Activated T-helper 2 cell treated with anti-CD3 and anti-CD28 coated beads, Interferon-gamma antibody, Interleukin-2, Interleukin-4, amounts not matched to agents 10 μg/mL and 5 μg/mL and 100 μg/mL, durations not matched to agents 14 hours and 24 hours and 36 hours (primary cell): ENCODE measurements around the gene ATL2. TPM values are rescaled to one million over a fixed set of nuclear protein-coding genes. Genes with fewer than 3 reads are reported as not detected.
"Not testable (repeated sequence)": the region's sequence is repeated elsewhere in the genome, so short reads cannot be mapped to it uniquely, and the experiment has no call there.

ENCODE experiments used
- DNase-seq: peaks from one replicate; pipeline ENCODE4 v3.0.0; 2021; ENCODE audit warnings: low spot score
- H3K27ac Mint-ChIP-seq: one replicate; pipeline ENCODE4 v1.8.0; 2021; ENCODE audit warnings: mixed read lengths
- H3K27me3 Mint-ChIP-seq: one replicate; pipeline ENCODE4 v1.8.0; 2021; ENCODE audit warnings: low read depth, mixed read lengths
- H3K36me3 Mint-ChIP-seq: one replicate; pipeline ENCODE4 v1.8.0; 2021; ENCODE audit warnings: low read depth, mixed read lengths
- H3K4me1 Mint-ChIP-seq: one replicate; pipeline ENCODE4 v1.8.0; 2021; ENCODE audit warnings: low read depth, mixed read lengths
- H3K4me3 Mint-ChIP-seq: one replicate; pipeline ENCODE4 v1.8.0; 2021; ENCODE audit warnings: low read depth, mild to moderate bottlenecking, moderate library complexity, mixed read lengths
- H3K9me3 Mint-ChIP-seq: one replicate; pipeline ENCODE4 v1.8.0; 2021; ENCODE audit warnings: mixed read lengths
- intact Hi-C: fragments of 100-400 bp; cut with micrococcal nuclease; formaldehyde crosslinking; loops from one replicate; pipeline ENCODE4 v1.15.1; 2023
- total RNA-seq: library from RNA; stranded (reverse); gene quantifications from 2 replicates; pipeline ENCODE4 v1.2.3, GENCODE V29; 2022

Gene ATL2
- total RNA-seq, 1 donor from 2014 or later = 57.1 TPM

DNA sequence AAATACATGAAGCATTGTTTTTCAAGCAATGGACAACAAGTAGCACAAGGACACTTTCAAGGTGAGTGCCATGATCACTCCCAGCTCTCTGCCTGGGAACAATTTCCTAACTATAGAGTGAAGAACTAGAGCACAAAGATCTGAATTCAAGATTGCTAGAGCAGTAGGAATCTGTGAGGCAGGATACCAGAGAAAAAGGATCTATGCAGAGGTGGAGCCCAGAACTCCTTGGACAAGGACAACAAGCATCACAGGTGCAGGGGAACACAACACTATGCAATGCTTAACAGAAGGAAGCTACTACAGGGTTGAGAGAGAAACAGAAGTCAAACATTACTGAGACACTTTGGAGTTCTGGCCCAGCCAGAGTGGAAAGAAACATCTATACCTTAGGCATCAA lies 24.7 kb downstream of the ATL2 start:
- Mint-ChIP-seq H3K9me3 (peaks cover 8% of the 10 kb centered on the region), H3K4me1 (peaks cover 14% of the 10 kb centered on the region), H3K4me3 (no peak overlapping the region), H3K27me3 (no peaks in the 10 kb centered on the region), H3K36me3 (peaks cover 34% of the 10 kb centered on the region), H3K27ac (no peak overlapping the region)
- no peak for DNase-seq
- intact Hi-C loops = no loop called here

DNA sequence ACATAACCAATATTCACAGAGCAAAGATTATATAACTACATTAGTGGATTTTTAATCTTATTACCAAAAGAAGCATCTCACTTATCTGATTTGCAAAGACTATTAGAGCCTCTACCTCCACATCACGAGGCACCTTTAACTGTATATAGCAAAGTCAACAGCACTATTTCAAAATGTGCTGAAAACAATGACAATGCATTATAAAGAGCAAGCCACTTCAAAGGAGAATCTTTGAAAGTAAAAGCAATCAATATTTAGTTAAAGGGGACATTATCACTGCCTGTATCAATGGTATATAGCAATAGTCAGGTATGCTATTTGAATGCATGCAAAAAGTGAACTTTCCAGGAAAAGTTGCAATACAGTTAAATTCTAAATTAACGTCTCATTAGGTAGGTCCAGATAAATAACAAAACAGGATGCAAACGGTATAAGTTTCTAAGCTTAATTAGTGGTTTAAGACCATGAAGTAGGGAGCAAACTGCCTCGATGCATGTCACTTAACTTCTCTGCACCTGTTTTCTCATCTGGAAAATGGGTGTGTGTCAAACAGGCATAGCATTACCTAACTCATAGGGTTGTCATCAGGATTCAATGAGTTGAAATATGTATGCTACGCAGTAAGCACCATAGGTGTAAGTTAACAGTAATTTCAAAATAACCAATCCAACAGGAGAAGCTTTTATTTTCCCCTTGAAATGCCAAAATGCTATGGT lies 31.6 kb downstream of the ATL2 start:
- Mint-ChIP-seq H3K4me1 (peaks cover 5% of the 10 kb centered on the region), H3K27me3 (no peaks in the 10 kb centered on the region), H3K27ac (no peak overlapping the region), H3K9me3 (peaks cover 12% of the 10 kb centered on the region), H3K4me3 (no peak overlapping the region), H3K36me3 (peaks cover 44% of the 10 kb centered on the region)
- intact Hi-C loops = no loop called here
- DNase-seq = no peak

DNA sequence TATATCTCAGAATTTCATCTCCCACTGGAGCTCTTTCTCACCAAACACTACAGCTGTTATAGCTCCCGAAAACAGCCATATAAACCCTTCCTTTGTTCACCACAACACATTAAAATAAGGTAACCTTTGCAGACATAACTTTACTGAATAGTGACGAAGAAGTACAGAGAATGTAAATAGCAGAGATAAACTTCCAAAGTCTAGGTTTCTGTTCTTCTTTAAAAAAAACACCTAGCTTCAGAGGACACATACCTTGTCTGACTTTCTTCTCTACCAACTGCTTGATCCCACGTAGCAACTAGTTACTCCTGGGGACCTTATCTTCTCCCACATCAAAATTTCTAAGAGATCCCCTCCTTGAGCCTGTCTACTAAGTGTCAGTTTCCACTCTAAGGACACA lies 32.3 kb downstream of the ATL2 start:
- no peak for DNase-seq
- Mint-ChIP-seq H3K27me3 (no peaks in the 10 kb centered on the region), H3K4me1 (peaks cover 2% of the 10 kb centered on the region), H3K36me3 (peaks cover 42% of the 10 kb centered on the region), H3K4me3 (no peak overlapping the region), H3K9me3 (peaks cover 7% of the 10 kb centered on the region), H3K27ac (no peak overlapping the region)
- intact Hi-C loops = no loop called here

DNA sequence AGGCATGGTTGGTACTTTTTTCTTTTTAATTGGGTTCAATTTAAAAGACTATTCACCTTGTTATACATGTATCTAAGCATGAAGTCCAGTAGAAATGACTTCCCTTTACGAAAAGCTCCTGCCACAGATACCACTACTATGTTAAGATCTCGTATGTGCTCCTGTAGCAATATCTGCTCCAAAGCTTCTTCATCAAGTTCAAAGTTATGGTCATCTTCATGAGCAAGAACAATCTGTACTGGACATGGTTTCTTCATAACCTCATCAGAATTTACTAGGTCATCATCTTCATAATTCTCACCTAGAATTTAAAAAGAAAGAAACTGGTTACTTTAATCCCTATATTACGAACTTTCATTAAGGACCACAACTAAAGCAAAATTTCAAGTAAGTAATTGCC lies 33.9 kb downstream of the ATL2 start:
- H3K27me3 Mint-ChIP-seq = no peaks in the 10 kb centered on the region
- peaks cover 7% of the 10 kb centered on the region for H3K9me3 Mint-ChIP-seq
- intact Hi-C loops = no loop called here
- H3K4me1 Mint-ChIP-seq = peaks cover 2% of the 10 kb centered on the region
- H3K27ac Mint-ChIP-seq = no peak overlapping the region
- H3K4me3 Mint-ChIP-seq = no peak overlapping the region
- no peak for DNase-seq
- peaks cover 53% of the 10 kb centered on the region for H3K36me3 Mint-ChIP-seq

DNA sequence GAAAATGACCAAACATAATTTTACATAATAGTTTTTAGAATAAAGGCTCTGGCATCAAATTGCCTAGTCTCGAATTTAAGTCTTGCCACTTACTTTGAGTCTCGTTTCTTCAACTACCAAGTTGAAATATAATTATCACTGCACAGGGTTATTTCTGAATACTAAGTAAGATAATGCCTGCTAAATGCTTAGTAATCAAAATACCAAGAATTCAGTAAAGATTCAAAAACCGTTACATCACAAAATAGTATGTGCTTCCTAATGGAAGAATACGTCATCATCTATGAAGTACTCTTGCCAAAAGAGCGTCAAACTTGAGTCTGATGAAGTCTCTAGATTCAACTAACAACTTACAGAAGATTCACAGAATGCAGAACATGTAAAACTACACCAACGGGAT lies 40.5 kb downstream of the ATL2 start:
- H3K27me3 Mint-ChIP-seq = no peaks in the 10 kb centered on the region
- intact Hi-C loops = no loop called here

DNA sequence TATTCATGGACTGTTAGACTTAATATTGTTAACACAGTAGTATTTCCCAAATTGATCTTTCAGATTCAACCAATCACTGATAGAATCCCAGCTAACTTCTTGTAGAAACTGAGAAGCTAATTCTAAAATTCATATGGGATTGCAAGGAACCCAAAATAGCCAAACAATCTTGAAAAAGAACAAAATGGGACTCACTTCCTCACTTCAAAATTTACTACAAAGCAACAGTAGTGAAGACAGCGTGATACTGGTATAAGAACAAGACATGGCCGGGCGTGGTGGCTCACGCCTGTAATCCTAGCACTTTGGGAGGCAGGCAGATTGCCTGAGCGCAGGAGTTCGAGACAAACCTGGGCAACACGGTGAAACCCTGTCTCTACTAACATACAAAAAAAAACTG lies 46.3 kb downstream of the ATL2 start:
- H3K4me3 Mint-ChIP-seq = no peak overlapping the region
- no peaks in the 10 kb centered on the region for H3K27me3 Mint-ChIP-seq
- H3K9me3 Mint-ChIP-seq = peaks cover 18% of the 10 kb centered on the region
- no peak for DNase-seq
- H3K4me1 Mint-ChIP-seq = peaks cover 4% of the 10 kb centered on the region
- intact Hi-C loops = no loop called here
- H3K27ac Mint-ChIP-seq = no peak overlapping the region
- H3K36me3 Mint-ChIP-seq = peaks cover 70% of the 10 kb centered on the region

More for the DNA sequence above, 40.5 kb downstream of the ATL2 start:
- Mint-ChIP-seq H3K4me1 (no peaks in the 10 kb centered on the region), H3K9me3 (no peaks in the 10 kb centered on the region), H3K36me3 (peaks cover 64% of the 10 kb centered on the region), H3K27ac (no peak overlapping the region), H3K4me3 (no peak overlapping the region)
- no peak for DNase-seq

DNA sequence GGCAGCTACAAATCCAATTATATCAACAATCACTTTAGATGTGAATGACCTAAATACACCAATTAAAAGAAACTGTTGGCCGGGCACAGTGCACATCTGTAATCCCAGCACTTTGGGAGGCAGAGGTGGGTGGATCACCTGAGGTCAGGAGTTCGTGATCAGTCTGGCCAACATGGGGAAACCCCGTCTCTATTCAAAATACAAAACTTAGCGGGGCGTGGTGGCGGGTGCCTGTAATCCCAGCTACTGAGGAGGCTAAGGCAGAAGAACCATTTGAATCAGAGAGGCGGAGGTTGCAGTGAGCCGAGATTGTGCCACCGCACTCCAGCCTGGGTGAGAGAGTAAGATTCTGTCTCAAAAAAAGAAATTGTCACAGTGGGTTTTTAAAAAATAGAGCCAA lies 49.5 kb downstream of the ATL2 start:
- H3K4me3 Mint-ChIP-seq = no peak overlapping the region
- peaks cover 18% of the 10 kb centered on the region for H3K9me3 Mint-ChIP-seq
- H3K27me3 Mint-ChIP-seq = no peaks in the 10 kb centered on the region
- peaks cover 13% of the 10 kb centered on the region for H3K4me1 Mint-ChIP-seq
- H3K27ac Mint-ChIP-seq = no peak overlapping the region
- no peak for DNase-seq
- intact Hi-C loops = no loop called here
- peaks cover 63% of the 10 kb centered on the region for H3K36me3 Mint-ChIP-seq

DNA sequence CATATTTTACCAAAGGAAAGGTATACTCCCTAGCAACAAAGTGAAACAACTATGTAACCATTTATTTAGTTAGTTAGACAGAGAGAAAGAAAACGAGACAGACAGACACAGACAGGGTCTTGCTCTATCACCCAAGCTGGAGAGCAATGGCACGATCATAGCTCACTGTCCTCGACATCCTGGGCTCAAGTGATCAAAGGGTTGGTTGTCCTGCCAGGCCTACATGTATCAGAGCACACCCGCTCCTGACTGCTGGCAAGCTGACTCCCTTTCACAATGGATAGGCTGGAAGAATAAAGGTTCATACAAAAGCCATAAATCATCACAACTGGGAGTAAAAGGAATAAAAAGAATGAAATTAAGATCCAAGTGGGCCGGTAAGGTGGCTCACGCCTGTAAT lies 53.5 kb downstream of the ATL2 start:
- peaks cover 14% of the 10 kb centered on the region for H3K4me1 Mint-ChIP-seq
- H3K27me3 Mint-ChIP-seq = no peaks in the 10 kb centered on the region
- intact Hi-C loops = no loop called here
- peaks cover 1% of the 10 kb centered on the region for H3K9me3 Mint-ChIP-seq
- DNase-seq = no peak
- no peak overlapping the region for H3K27ac Mint-ChIP-seq
- H3K4me3 Mint-ChIP-seq = no peak overlapping the region
- H3K36me3 Mint-ChIP-seq = peaks cover 47% of the 10 kb centered on the region

DNA sequence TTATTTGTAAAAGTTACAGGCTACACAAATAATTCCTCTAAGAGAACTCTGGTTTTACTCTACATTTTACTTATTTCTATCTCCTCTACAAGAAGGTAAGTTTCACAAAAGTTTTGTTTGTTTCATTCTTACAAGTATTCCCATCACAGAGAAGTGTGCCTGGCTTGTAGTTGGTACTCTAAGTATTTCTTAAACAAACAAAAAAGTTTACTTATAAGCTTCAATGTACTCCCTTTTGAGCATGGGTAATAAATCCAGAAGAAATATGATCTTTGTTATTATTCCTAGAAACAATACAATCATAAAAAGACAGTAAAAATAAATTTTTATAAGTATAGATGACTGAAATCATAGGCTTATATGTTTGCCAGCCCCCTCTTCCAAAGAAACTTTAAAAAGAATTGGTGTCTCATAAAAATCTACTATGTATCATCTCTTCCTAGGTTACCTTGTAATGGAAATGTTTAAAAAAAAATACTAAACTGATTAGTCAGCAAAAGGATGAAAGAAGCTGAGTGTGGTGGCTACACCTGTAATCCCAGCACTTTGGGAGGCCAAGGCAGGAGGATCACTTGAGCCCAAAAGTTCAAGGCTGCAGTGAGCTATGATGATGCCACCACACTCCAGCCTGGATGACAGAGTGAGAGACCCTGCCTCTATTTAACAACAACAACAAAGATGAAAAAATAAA lies 54.7 kb downstream of the ATL2 start:
- no peak overlapping the region for H3K27ac Mint-ChIP-seq
- DNase-seq = no peak
- H3K36me3 Mint-ChIP-seq = peaks cover 44% of the 10 kb centered on the region
- H3K9me3 Mint-ChIP-seq = no peaks in the 10 kb centered on the region
- H3K27me3 Mint-ChIP-seq = no peaks in the 10 kb centered on the region
- intact Hi-C loops = no loop called here
- no peak overlapping the region for H3K4me3 Mint-ChIP-seq
- peaks cover 15% of the 10 kb centered on the region for H3K4me1 Mint-ChIP-seq

DNA sequence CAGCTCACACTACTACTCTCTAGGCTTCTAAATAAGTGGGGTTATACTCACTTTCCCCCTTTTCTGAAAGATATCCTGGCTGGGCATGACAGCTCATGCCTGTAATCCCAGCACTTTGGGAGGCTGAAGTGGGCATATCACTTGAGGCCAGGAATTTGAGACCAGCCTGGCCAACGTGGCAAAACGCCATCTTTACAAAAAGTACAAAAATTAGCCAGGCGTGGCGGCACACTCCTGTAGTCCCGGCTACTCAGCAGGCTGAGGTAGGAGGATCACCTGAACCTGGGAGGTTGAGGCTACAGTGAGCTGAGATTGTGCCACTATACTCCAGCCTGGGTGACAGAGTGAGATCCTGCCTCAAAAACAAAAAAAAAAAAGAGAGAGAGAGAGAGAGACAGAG lies 57.8 kb downstream of the ATL2 start:
- H3K4me3 Mint-ChIP-seq, H3K27me3 Mint-ChIP-seq, H3K27ac Mint-ChIP-seq, DNase-seq, H3K9me3 Mint-ChIP-seq: not testable (repeated sequence)
- intact Hi-C loops = loop anchor here (5.0 to 10.0 kb wide), 2 partner anchors 263 to 406 kb away; no protein-coding TSS in a partner anchor
- Mint-ChIP-seq H3K4me1 (peaks cover 24% of the 10 kb centered on the region), H3K36me3 (peaks cover 49% of the 10 kb centered on the region)

DNA sequence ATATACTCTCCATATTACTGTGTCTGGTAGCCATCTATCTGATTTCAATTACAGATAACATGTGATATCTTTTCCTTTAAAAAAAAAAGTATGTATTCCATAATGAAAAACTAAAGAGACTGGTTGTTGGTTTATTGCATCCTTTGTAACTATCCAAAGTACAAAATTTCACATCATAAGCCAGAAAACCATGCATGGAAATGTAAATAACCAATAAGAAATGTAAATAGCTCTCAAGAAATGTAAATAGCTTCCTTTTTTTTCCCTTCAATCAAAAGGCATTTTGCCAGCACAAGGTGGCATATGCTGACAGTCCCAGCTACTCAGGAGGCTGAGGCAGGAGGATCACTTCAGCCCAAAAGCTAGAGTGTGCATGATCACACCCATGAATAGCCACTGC lies 59.3 kb downstream of the ATL2 start:
- no peak for DNase-seq
- H3K9me3 Mint-ChIP-seq = no peaks in the 10 kb centered on the region
- no peaks in the 10 kb centered on the region for H3K27me3 Mint-ChIP-seq
- peaks cover 61% of the 10 kb centered on the region for H3K36me3 Mint-ChIP-seq
- peaks cover 24% of the 10 kb centered on the region for H3K4me1 Mint-ChIP-seq
- no peak overlapping the region for H3K27ac Mint-ChIP-seq
- no peak overlapping the region for H3K4me3 Mint-ChIP-seq
- intact Hi-C loops = loop anchor here (5.0 to 10.0 kb wide), 2 partner anchors 265 to 407 kb away; no protein-coding TSS in a partner anchor

DNA sequence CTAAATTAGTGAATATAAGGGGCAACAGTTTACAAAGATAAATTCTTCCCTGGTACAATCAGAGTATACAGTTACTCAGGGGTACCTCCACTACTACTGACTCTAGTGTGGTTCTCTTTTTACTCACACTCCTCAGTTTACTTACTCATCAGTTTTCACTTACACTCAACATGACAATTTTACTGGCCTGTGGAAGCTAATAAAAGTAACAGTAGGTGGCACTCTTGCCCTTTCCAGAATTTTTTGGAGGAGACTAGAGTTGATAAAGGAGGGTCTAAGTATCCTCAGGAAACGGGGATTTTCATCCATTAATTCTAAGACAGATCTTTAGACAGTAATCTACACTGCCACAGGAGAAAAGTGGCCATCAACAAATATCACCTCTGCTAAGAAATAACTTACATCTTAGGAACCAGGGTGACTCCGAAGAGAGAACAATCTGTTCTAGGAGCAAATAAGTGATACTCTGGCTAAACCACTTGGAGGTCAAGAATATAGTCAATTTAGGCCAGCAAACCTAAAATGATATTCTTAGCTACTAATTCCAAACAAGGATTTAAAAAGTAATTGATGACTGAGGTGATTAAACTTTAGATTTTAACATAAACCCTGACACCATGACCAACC lies 61.3 kb downstream of the ATL2 start:
- peaks cover 69% of the 10 kb centered on the region for H3K36me3 Mint-ChIP-seq
- DNase-seq = no peak
- H3K4me3 Mint-ChIP-seq = no peak overlapping the region
- H3K4me1 Mint-ChIP-seq = peaks cover 21% of the 10 kb centered on the region
- H3K27me3 Mint-ChIP-seq = no peaks in the 10 kb centered on the region
- intact Hi-C loops = loop anchor here (1.0 to 10.0 kb wide), 5 partner anchors 61 to 409 kb away; partner anchors contain the start of gene ATL2
- H3K9me3 Mint-ChIP-seq = no peaks in the 10 kb centered on the region
- no peak overlapping the region for H3K27ac Mint-ChIP-seq

DNA sequence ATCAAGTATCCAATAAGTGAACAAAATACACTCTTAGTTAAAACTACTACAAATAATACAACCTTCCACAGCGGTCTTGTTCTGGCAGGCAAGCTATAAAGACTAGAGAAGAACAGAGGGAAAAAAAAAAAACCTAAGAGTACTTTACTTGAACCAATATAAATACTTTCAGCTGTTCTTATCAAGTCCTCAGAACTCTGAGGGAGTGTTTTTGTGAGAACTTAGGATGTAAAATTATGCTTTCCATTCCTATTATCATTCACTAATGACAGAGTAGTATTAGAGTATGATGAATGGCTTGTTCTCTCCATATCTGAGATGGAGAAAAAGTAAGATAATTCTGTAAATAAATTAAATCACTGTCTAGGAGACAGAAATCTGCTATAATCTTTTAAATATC lies 68.3 kb downstream of the ATL2 start:
- peaks cover 11% of the 10 kb centered on the region for H3K4me1 Mint-ChIP-seq
- H3K27ac Mint-ChIP-seq = no peak overlapping the region
- no peaks in the 10 kb centered on the region for H3K9me3 Mint-ChIP-seq
- intact Hi-C loops = no loop called here
- no peak for DNase-seq
- H3K36me3 Mint-ChIP-seq = peaks cover 87% of the 10 kb centered on the region
- no peaks in the 10 kb centered on the region for H3K27me3 Mint-ChIP-seq
- no peak overlapping the region for H3K4me3 Mint-ChIP-seq
